Astrocyte (in vitro differentiated cells and primary cell): Measurements from ENCODE around the gene MOSMO. TPM values are rescaled to one million over a fixed set of nuclear protein-coding genes. Genes with fewer than 3 reads are reported as not detected.

Experiments
- DNase-seq: peaks from one replicate; pipeline ENCODE4 v3.0.0-alpha.2; 2010; ENCODE audit warnings: low read depth
- FAIRE-seq: peaks from 2 replicates; lab custom pipeline; 2011; peaks lifted over from hg19 to GRCh38; lab: Jason Lieb, UNC
- H2AFZ ChIP-seq: 2 replicates; pipeline ENCODE4 v1.6.0; 2012; ENCODE audit warnings: low read depth, low read length, inconsistent platforms
- H3K27ac ChIP-seq: 2 replicates; pipeline ENCODE4 v1.5.1; 2011; ENCODE audit warnings: low read depth, low read length, inconsistent platforms
- H3K27me3 ChIP-seq: 2 replicates; pipeline ENCODE4 v1.6.0; 2011; ENCODE audit warnings: low read length, inconsistent platforms; ENCODE audit not compliant: insufficient read depth
- H3K36me3 ChIP-seq: 2 replicates; pipeline ENCODE4 v1.5.1; 2011; ENCODE audit warnings: low read length, inconsistent platforms; ENCODE audit not compliant: insufficient read depth
- H3K4me1 ChIP-seq: 2 replicates; pipeline ENCODE4 v1.5.1; 2011; ENCODE audit warnings: low read length, inconsistent platforms; ENCODE audit not compliant: insufficient read depth
- H3K4me2 ChIP-seq: 2 replicates; pipeline ENCODE4 v1.6.0; 2012; ENCODE audit warnings: low read length, inconsistent platforms
- H3K4me3 ChIP-seq: 2 replicates; pipeline ENCODE4 v1.5.1; 2011; ENCODE audit warnings: low read depth, mild to moderate bottlenecking, low read length, inconsistent platforms; ENCODE audit not compliant: insufficient read depth
- H3K79me2 ChIP-seq: 2 replicates; pipeline ENCODE4 v1.6.0; 2012; ENCODE audit warnings: mild to moderate bottlenecking, low read length, inconsistent platforms; ENCODE audit not compliant: insufficient read depth
- H3K9ac ChIP-seq: 2 replicates; pipeline ENCODE4 v1.6.0; 2012; ENCODE audit warnings: mild to moderate bottlenecking, low read length, inconsistent platforms
- H3K9me3 ChIP-seq: 2 replicates; pipeline ENCODE4 v1.5.1; 2012; ENCODE audit warnings: low read depth, mild to moderate bottlenecking, low read length, inconsistent platforms; ENCODE audit not compliant: insufficient read depth
- H4K20me1 ChIP-seq: 2 replicates; pipeline ENCODE4 v1.6.0; 2012; ENCODE audit warnings: low read length, inconsistent platforms; ENCODE audit not compliant: insufficient read depth
- H3K27ac Mint-ChIP-seq: one replicate; pipeline ENCODE4 v1.8.0; 2021; ENCODE audit warnings: mild to moderate bottlenecking, mixed read lengths; ENCODE audit not compliant: unreplicated experiment
- H3K27me3 Mint-ChIP-seq: one replicate; pipeline ENCODE4 v1.8.0; 2021; ENCODE audit warnings: low read depth, mixed read lengths; ENCODE audit not compliant: unreplicated experiment
- H3K36me3 Mint-ChIP-seq: one replicate; pipeline ENCODE4 v1.8.0; 2021; ENCODE audit warnings: low read depth, mixed read lengths; ENCODE audit not compliant: unreplicated experiment
- H3K4me1 Mint-ChIP-seq: one replicate; pipeline ENCODE4 v1.8.0; 2021; ENCODE audit warnings: low read depth, mixed read lengths; ENCODE audit not compliant: unreplicated experiment
- H3K4me3 Mint-ChIP-seq: one replicate; pipeline ENCODE4 v1.8.0; 2021; ENCODE audit warnings: mild to moderate bottlenecking, moderate library complexity, mixed read lengths; ENCODE audit not compliant: unreplicated experiment
- H3K9me3 Mint-ChIP-seq: one replicate; pipeline ENCODE4 v1.8.0; 2021; ENCODE audit warnings: mild to moderate bottlenecking, mixed read lengths; ENCODE audit not compliant: unreplicated experiment
- EZH2 ChIP-seq: IDR thresholded peaks from 2 replicates; pipeline ENCODE4 v1.6.1; 2012; ENCODE audit warnings: mild to moderate bottlenecking, low read length, inconsistent platforms; ENCODE audit not compliant: insufficient read depth
- total RNA-seq: library from RNA; stranded (reverse); gene quantifications from 2 replicates; pipeline ENCODE4 v1.2.1, GENCODE V29; 2021
- TF ChIP-seq, protein P1 (sequence below): IDR thresholded peaks from 2 replicates; pipeline ENCODE4 v1.5.1; 2011; ENCODE audit warnings: low read depth, mild to moderate bottlenecking, inconsistent platforms, low read length, moderate library complexity; ENCODE audit not compliant: insufficient read depth

MOSMO gene
- total RNA-seq, 1 donor from 2014 or later, result 11.5 TPM

DNA sequence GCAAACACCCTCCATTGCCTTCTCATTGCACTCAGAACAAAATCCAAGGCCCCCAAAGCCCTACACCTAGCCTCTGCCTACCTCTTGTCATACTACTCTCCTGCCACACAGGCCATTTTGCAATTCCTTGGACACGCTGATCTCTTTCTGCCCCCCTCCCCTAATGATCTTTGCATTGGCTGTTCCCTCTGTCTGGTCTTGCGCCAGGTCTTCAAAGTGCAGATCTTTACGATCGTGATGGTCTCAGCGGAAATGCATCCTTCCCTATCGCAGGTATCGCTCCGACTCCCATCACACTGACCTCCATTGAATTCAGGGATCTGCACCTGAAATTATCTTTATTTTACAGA, 777 bp upstream of the MOSMO start:
- Mint-ChIP-seq H3K4me1 (no peaks in the 10 kb centered on the region), H3K27ac (no peak overlapping the region), H3K36me3 (no peaks in the 10 kb centered on the region), H3K9me3 (no peaks in the 10 kb centered on the region), H3K27me3 (peaks cover 5% of the 10 kb centered on the region), H3K4me3 (peak overlapping the region; percentile 84)
- H3K4me3 ChIP-seq, result peak overlapping the region; percentile 65
- no peaks in the 10 kb centered on the region for H3K36me3 ChIP-seq
- no peak for TF ChIP-seq EZH2
- TF ChIP-seq, protein P1, sequence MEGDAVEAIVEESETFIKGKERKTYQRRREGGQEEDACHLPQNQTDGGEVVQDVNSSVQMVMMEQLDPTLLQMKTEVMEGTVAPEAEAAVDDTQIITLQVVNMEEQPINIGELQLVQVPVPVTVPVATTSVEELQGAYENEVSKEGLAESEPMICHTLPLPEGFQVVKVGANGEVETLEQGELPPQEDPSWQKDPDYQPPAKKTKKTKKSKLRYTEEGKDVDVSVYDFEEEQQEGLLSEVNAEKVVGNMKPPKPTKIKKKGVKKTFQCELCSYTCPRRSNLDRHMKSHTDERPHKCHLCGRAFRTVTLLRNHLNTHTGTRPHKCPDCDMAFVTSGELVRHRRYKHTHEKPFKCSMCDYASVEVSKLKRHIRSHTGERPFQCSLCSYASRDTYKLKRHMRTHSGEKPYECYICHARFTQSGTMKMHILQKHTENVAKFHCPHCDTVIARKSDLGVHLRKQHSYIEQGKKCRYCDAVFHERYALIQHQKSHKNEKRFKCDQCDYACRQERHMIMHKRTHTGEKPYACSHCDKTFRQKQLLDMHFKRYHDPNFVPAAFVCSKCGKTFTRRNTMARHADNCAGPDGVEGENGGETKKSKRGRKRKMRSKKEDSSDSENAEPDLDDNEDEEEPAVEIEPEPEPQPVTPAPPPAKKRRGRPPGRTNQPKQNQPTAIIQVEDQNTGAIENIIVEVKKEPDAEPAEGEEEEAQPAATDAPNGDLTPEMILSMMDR, result no peak
- H3K4me2 ChIP-seq, result peak overlapping the region; percentile 82
- H3K79me2 ChIP-seq, result peaks cover 38% of the 10 kb centered on the region
- peaks cover 3% of the 10 kb centered on the region for H3K27me3 ChIP-seq
- H3K27ac ChIP-seq, result no peak overlapping the region
- H3K9me3 ChIP-seq, result no peaks in the 10 kb centered on the region
- H3K9ac ChIP-seq, result peak overlapping the region; percentile 78
- peaks cover 12% of the 10 kb centered on the region for H3K4me1 ChIP-seq
- H2AFZ ChIP-seq, result peak overlapping the region; percentile 76
- DNase-seq (no peak), FAIRE-seq (no peak)
- peaks cover 30% of the 10 kb centered on the region for H4K20me1 ChIP-seq

DNA sequence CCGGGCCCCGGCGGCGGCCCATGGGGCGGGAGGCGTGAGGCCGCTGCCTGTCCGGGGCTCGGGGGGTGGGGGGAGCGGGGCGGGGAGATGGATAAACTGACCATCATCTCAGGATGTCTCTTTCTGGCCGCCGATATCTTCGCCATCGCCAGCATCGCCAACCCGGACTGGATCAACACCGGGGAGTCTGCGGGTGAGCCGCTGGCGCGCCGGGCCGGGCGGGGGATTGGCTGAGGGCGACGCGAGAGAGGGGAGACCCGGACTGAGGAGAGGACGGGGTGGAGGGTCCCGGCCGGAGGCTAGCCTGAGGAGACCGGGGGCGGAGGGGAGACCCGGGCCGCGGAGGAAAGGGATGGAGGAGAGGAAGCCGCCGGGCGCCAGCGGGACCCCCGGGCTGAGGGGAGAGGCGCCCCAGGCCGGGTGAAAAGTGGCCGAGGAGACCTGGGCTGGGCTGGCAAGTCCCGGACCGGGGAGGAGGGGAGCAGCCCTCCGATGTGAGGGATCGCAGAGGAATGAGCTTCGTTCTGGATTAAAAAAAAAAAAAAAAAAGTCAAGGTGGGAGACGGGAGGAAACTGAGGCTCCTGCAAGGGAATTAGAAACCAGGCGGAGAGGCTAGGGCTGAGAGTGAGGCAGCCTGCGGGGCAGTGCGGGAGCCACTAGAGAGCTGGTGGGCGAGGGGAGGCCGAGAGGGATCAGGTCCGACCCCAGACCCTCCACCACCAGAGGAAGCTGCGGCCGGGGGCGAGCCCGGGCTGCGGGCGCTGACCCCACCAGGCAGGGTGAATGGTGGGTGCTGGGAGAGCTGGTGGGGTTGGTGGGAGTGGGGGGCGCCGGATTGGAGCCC, 526 bp downstream of the MOSMO start:
- H3K79me2 ChIP-seq, result peaks cover 51% of the 10 kb centered on the region
- H3K36me3 Mint-ChIP-seq, result no peaks in the 10 kb centered on the region
- H3K27ac ChIP-seq, result peak overlapping the region; percentile 54
- TF ChIP-seq, protein P1, result no peak
- FAIRE-seq (no peak), DNase-seq (no peak)
- H4K20me1 ChIP-seq, result peaks cover 42% of the 10 kb centered on the region
- peak overlapping the region; percentile 30 for H3K27ac Mint-ChIP-seq
- peak overlapping the region; percentile 92 for H3K4me3 Mint-ChIP-seq
- peaks cover 3% of the 10 kb centered on the region for H3K27me3 ChIP-seq
- H3K27me3 Mint-ChIP-seq, result no peaks in the 10 kb centered on the region
- H3K9ac ChIP-seq, result peak overlapping the region; percentile 87
- H3K4me1 Mint-ChIP-seq, result no peaks in the 10 kb centered on the region
- no peaks in the 10 kb centered on the region for H3K9me3 Mint-ChIP-seq
- H3K9me3 ChIP-seq, result no peaks in the 10 kb centered on the region
- peak overlapping the region; percentile 76 for H2AFZ ChIP-seq
- peaks cover 12% of the 10 kb centered on the region for H3K4me1 ChIP-seq
- H3K4me2 ChIP-seq, result peak overlapping the region; percentile 97
- H3K4me3 ChIP-seq, result peak overlapping the region; percentile 65
- no peaks in the 10 kb centered on the region for H3K36me3 ChIP-seq

DNA sequence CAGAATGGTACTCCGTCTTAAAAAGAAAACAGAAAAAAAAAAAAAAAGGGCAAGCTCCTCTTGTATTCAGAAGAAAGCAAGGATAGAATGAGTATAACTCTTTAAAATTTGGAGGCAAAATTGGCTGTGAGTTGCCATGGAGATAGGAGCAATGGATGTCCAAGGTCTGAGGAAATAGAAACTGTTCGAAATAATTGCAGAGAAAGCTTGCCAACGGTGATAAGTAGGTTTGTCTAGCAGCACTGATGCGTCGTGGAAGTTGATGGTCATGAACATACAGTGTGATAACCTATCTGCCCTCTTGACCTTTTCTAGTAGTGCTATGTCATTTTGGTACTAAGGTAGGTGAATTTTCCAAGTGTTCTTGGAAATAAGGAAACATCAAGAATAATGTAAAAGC, 3.0 kb downstream of the MOSMO start:
- no peaks in the 10 kb centered on the region for H3K27me3 ChIP-seq
- Mint-ChIP-seq H3K4me1 (no peaks in the 10 kb centered on the region), H3K27ac (no peak overlapping the region), H3K27me3 (no peaks in the 10 kb centered on the region), H3K4me3 (no peak overlapping the region), H3K9me3 (no peaks in the 10 kb centered on the region), H3K36me3 (no peaks in the 10 kb centered on the region)
- peaks cover 74% of the 10 kb centered on the region for H3K79me2 ChIP-seq
- no peaks in the 10 kb centered on the region for H3K9me3 ChIP-seq
- no peak overlapping the region for H3K27ac ChIP-seq
- H3K36me3 ChIP-seq, result no peaks in the 10 kb centered on the region
- FAIRE-seq (no peak), DNase-seq (no peak)
- H2AFZ ChIP-seq, result no peak overlapping the region
- H3K4me1 ChIP-seq, result peaks cover 12% of the 10 kb centered on the region
- H3K4me2 ChIP-seq, result no peak overlapping the region
- TF ChIP-seq, protein P1, result no peak
- no peak for TF ChIP-seq EZH2
- peaks cover 62% of the 10 kb centered on the region for H4K20me1 ChIP-seq
- H3K9ac ChIP-seq, result no peak overlapping the region
- H3K4me3 ChIP-seq, result no peak overlapping the region
